Measurements from ENCODE around the gene SPATS2.

The SPATS2 gene

GRCh38 chr12:49540229-49541139 lies 173.2 kb downstream of the SPATS2 start:
- H3K4me1 ChIP-seq (ENCODE audit: insufficient read depth, low read length), result peaks cover 9% of the 10 kb centered on the region; the same call in 1 of the 2 replicates

GRCh38 chr12:49541140-49541861 lies 174.0 kb downstream of the SPATS2 start:
- Histone ChIP-seq H3K4me1 (ENCODE audit: insufficient read depth, low read length) (peaks cover 9% of the 10 kb centered on the region; the same call in 1 of the 2 replicates), H3K27me3 (ENCODE audit: insufficient read depth, low read length) (peaks cover 100% of the 10 kb centered on the region), H3K27ac (ENCODE audit: low read length) (no peak overlapping the region)

More at GRCh38 chr12:49540229-49541139, 173.2 kb downstream of the SPATS2 start:
- no peaks in the 10 kb centered on the region; the same call in 1 of the 2 replicates for H3K9me3 ChIP-seq (ENCODE audit: insufficient read depth, low read depth, low read length)
- H3K27ac ChIP-seq (ENCODE audit: low read length), result no peak overlapping the region
- H3K36me3 ChIP-seq (ENCODE audit: insufficient read depth, low read depth, low read length), result no peaks in the 10 kb centered on the region
- H3K4me3 ChIP-seq (ENCODE audit: low read length), result no peak overlapping the region
- H3K27me3 ChIP-seq (ENCODE audit: insufficient read depth, low read length), result peaks cover 100% of the 10 kb centered on the region
- no peak overlapping the region for H3K9ac ChIP-seq (ENCODE audit: low read depth, low read length)

GRCh38 chr12:49541911-49542505 lies 174.7 kb downstream of the SPATS2 start:
- H3K27me3 ChIP-seq (ENCODE audit: insufficient read depth, low read length), result peaks cover 98% of the 10 kb centered on the region

More at GRCh38 chr12:49541140-49541861, 174.0 kb downstream of the SPATS2 start:
- H3K36me3 ChIP-seq (ENCODE audit: insufficient read depth, low read depth, low read length), result no peaks in the 10 kb centered on the region
- no peak overlapping the region for H3K9ac ChIP-seq (ENCODE audit: low read depth, low read length)
- no peaks in the 10 kb centered on the region; the same call in 1 of the 2 replicates for H3K9me3 ChIP-seq (ENCODE audit: insufficient read depth, low read depth, low read length)
- no peak overlapping the region for H3K4me3 ChIP-seq (ENCODE audit: low read length)

GRCh38 chr12:49542592-49543160 lies 175.4 kb downstream of the SPATS2 start:
- H3K36me3 ChIP-seq (ENCODE audit: insufficient read depth, low read depth, low read length), result no peaks in the 10 kb centered on the region
- H3K4me1 ChIP-seq (ENCODE audit: insufficient read depth, low read length), result peaks cover 4% of the 10 kb centered on the region; the same call in 1 of the 2 replicates
- H3K4me3 ChIP-seq (ENCODE audit: low read length), result no peak overlapping the region
- H3K9me3 ChIP-seq (ENCODE audit: insufficient read depth, low read depth, low read length), result no peaks in the 10 kb centered on the region; the same call in 1 of the 2 replicates
- H3K27ac ChIP-seq (ENCODE audit: low read length), result no peak overlapping the region
- no peak overlapping the region for H3K9ac ChIP-seq (ENCODE audit: low read depth, low read length)
- H3K27me3 ChIP-seq (ENCODE audit: insufficient read depth, low read length), result peaks cover 98% of the 10 kb centered on the region

More at GRCh38 chr12:49541911-49542505, 174.7 kb downstream of the SPATS2 start:
- Histone ChIP-seq H3K4me3 (ENCODE audit: low read length) (no peak overlapping the region), H3K27ac (ENCODE audit: low read length) (no peak overlapping the region), H3K4me1 (ENCODE audit: insufficient read depth, low read length) (peaks cover 9% of the 10 kb centered on the region; the same call in 1 of the 2 replicates), H3K36me3 (ENCODE audit: insufficient read depth, low read depth, low read length) (no peaks in the 10 kb centered on the region), H3K9ac (ENCODE audit: low read depth, low read length) (no peak overlapping the region), H3K9me3 (ENCODE audit: insufficient read depth, low read depth, low read length) (no peaks in the 10 kb centered on the region; the same call in 1 of the 2 replicates)

- Histone ChIP-seq H3K27ac (ENCODE audit: low read length) (no peak overlapping the region), H3K9me3 (ENCODE audit: insufficient read depth, low read depth, low read length) (no peaks in the 10 kb centered on the region), H3K4me1 (ENCODE audit: insufficient read depth, low read length) (peaks cover 4% of the 10 kb centered on the region; the same call in 1 of the 2 replicates), H3K27me3 (ENCODE audit: insufficient read depth, low read length) (peaks cover 98% of the 10 kb centered on the region), H3K9ac (ENCODE audit: low read depth, low read length) (no peak overlapping the region), H3K36me3 (ENCODE audit: insufficient read depth, low read depth, low read length) (no peaks in the 10 kb centered on the region), H3K4me3 (ENCODE audit: low read length) (0 out of 2 replicates have a peak overlapping the region, but pooled peaks have one; percentile 60)
Observed at GRCh38 chr12:49543221-49543913, 176.1 kb downstream of the SPATS2 start.

- Histone ChIP-seq H3K27ac (ENCODE audit: low read length) (no peak overlapping the region), H3K9me3 (ENCODE audit: insufficient read depth, low read depth, low read length) (no peaks in the 10 kb centered on the region), H3K4me3 (ENCODE audit: low read length) (peak overlapping the region; percentile 60), H3K36me3 (ENCODE audit: insufficient read depth, low read depth, low read length) (no peaks in the 10 kb centered on the region), H3K9ac (ENCODE audit: low read depth, low read length) (no peak overlapping the region), H3K27me3 (ENCODE audit: insufficient read depth, low read length) (peaks cover 98% of the 10 kb centered on the region), H3K4me1 (ENCODE audit: insufficient read depth, low read length) (peaks cover 4% of the 10 kb centered on the region; the same call in 1 of the 2 replicates)
Observed at GRCh38 chr12:49543914-49544815, 176.9 kb downstream of the SPATS2 start.

- H3K36me3 ChIP-seq (ENCODE audit: insufficient read depth, low read depth, low read length), result no peaks in the 10 kb centered on the region
- H3K4me3 ChIP-seq (ENCODE audit: low read length), result no peak overlapping the region
- H3K9ac ChIP-seq (ENCODE audit: low read depth, low read length), result no peak overlapping the region
- H3K27ac ChIP-seq (ENCODE audit: low read length), result no peak overlapping the region
- no peaks in the 10 kb centered on the region for H3K9me3 ChIP-seq (ENCODE audit: insufficient read depth, low read depth, low read length)
- H3K27me3 ChIP-seq (ENCODE audit: insufficient read depth, low read length), result peaks cover 98% of the 10 kb centered on the region
- peaks cover 4% of the 10 kb centered on the region; the same call in 1 of the 2 replicates for H3K4me1 ChIP-seq (ENCODE audit: insufficient read depth, low read length)
Observed at GRCh38 chr12:49545815-49546214, 178.6 kb downstream of the SPATS2 start.

GRCh38 chr12:49546481-49546880 lies 179.2 kb downstream of the SPATS2 start:
- Histone ChIP-seq H3K36me3 (ENCODE audit: insufficient read depth, low read depth, low read length) (no peaks in the 10 kb centered on the region), H3K4me3 (ENCODE audit: low read length) (no peak overlapping the region), H3K4me1 (ENCODE audit: insufficient read depth, low read length) (peaks cover 4% of the 10 kb centered on the region; the same call in 1 of the 2 replicates), H3K9ac (ENCODE audit: low read depth, low read length) (no peak overlapping the region), H3K9me3 (ENCODE audit: insufficient read depth, low read depth, low read length) (no peaks in the 10 kb centered on the region), H3K27ac (ENCODE audit: low read length) (no peak overlapping the region), H3K27me3 (ENCODE audit: insufficient read depth, low read length) (peaks cover 98% of the 10 kb centered on the region)

GRCh38 chr12:49547090-49547690 lies 179.9 kb downstream of the SPATS2 start:
- Histone ChIP-seq H3K4me1 (ENCODE audit: insufficient read depth, low read length) (peaks cover 4% of the 10 kb centered on the region; the same call in 1 of the 2 replicates), H3K9me3 (ENCODE audit: insufficient read depth, low read depth, low read length) (no peaks in the 10 kb centered on the region), H3K9ac (ENCODE audit: low read depth, low read length) (no peak overlapping the region), H3K4me3 (ENCODE audit: low read length) (no peak overlapping the region), H3K27me3 (ENCODE audit: insufficient read depth, low read length) (peaks cover 98% of the 10 kb centered on the region), H3K27ac (ENCODE audit: low read length) (no peak overlapping the region), H3K36me3 (ENCODE audit: insufficient read depth, low read depth, low read length) (no peaks in the 10 kb centered on the region)

GRCh38 chr12:49548481-49548821 lies 181.2 kb downstream of the SPATS2 start:
- Histone ChIP-seq H3K27ac (ENCODE audit: low read length) (no peak overlapping the region), H3K36me3 (ENCODE audit: insufficient read depth, low read depth, low read length) (no peaks in the 10 kb centered on the region), H3K4me3 (ENCODE audit: low read length) (peak overlapping the region; percentile 67; the same call in 1 of the 2 replicates), H3K9ac (ENCODE audit: low read depth, low read length) (no peak overlapping the region; the same call in 1 of the 2 replicates), H3K4me1 (ENCODE audit: insufficient read depth, low read length) (peaks cover 4% of the 10 kb centered on the region; the same call in 1 of the 2 replicates), H3K27me3 (ENCODE audit: insufficient read depth, low read length) (peaks cover 95% of the 10 kb centered on the region), H3K9me3 (ENCODE audit: insufficient read depth, low read depth, low read length) (no peaks in the 10 kb centered on the region)
